ENCODE data around the gene GPC6. TPM values are rescaled to one million over a fixed set of nuclear protein-coding genes. Genes with fewer than 3 reads are reported as not detected.

The GPC6 gene
- total and polyA plus RNA-seq, 4 donors = 5.9 to 29.1 (median 18.2) TPM

- TF ChIP-seq GABPA (IDR thresholded peaks at IDR 0.05 in 1 of 2, conservative IDR thresholded peaks at IDR 0.05 in 1 of 2) = no peak
- no peak for TF ChIP-seq HNF4A (conservative IDR thresholded peaks at IDR 0.05)
- TF ChIP-seq CTCF (IDR thresholded peaks at IDR 0.05; ENCODE audit: low read depth, low read length, missing input control) = no peak
- TF ChIP-seq TAF1 (conservative IDR thresholded peaks at IDR 0.05) = no peak
- no peak for TF ChIP-seq FOXA2 (IDR thresholded peaks at IDR 0.05)
- TF ChIP-seq FOXA1 (IDR thresholded peaks at IDR 0.05) = no peak
- TF ChIP-seq ZBTB33 (IDR thresholded peaks at IDR 0.05) = no peak
- TF ChIP-seq ATF3 (IDR thresholded peaks at IDR 0.05) = no peak
- TF ChIP-seq JUND (IDR thresholded peaks at IDR 0.05) = no peak
- TF ChIP-seq EGR1 (IDR thresholded peaks at IDR 0.05; ENCODE audit: low read depth in 2 of 2) = no peak
- H3K4me3 ChIP-seq (ENCODE audit: low read depth in 1 of 3, low read length in 3 of 3) = no peak overlapping the region
- H3K9ac ChIP-seq (ENCODE audit: low read depth in 1 of 2, low read length in 2 of 2) = no peak overlapping the region
- peaks cover 2 to 17% (median 14%) of the 10 kb centered on the region in 4 donors for H3K4me1 ChIP-seq (ENCODE audit: control insufficient read depth in 4 of 4, insufficient read depth in 4 of 4, low read length in 3 of 4)
- H3K9me3 ChIP-seq (ENCODE audit: control insufficient read depth in 4 of 4, low read length in 3 of 4) = no peaks in the 10 kb centered on the region
- H3K36me3 ChIP-seq (ENCODE audit: control insufficient read depth in 4 of 4, insufficient read depth in 3 of 4, low read depth in 1 of 4, low read length in 3 of 4) = no peaks in the 10 kb centered on the region
- no peaks in the 10 kb centered on the region for H3K27me3 ChIP-seq (ENCODE audit: control insufficient read depth in 4 of 4, insufficient read depth in 4 of 4, low read length in 3 of 4)
- 66% methylated on average over 6 of the region's 6 CpGs for WGBS
- H3K27ac ChIP-seq (ENCODE audit: low read depth in 1 of 2, low read length in 2 of 2) = no peak overlapping the region
- no peak for DNase-seq (ENCODE audit: low spot score)
Observed at GRCh38 chr13:94327318-94327717, 1100.7 kb downstream of the GPC6 start.

GRCh38 chr13:94328381-94329041 is 1101.9 kb downstream of the GPC6 start:
- Histone ChIP-seq H3K9me3 (ENCODE audit: control insufficient read depth in 4 of 4, low read length in 3 of 4) (no peaks in the 10 kb centered on the region), H3K27me3 (ENCODE audit: control insufficient read depth in 4 of 4, insufficient read depth in 4 of 4, low read length in 3 of 4) (no peaks in the 10 kb centered on the region), H3K4me1 (ENCODE audit: control insufficient read depth in 4 of 4, insufficient read depth in 4 of 4, low read length in 3 of 4) (peaks cover 2 to 17% (median 14%) of the 10 kb centered on the region in 4 donors), H3K4me3 (ENCODE audit: low read depth in 1 of 3, low read length in 3 of 3) (no peak overlapping the region), H3K27ac (ENCODE audit: low read depth in 1 of 2, low read length in 2 of 2) (no peak overlapping the region), H3K36me3 (ENCODE audit: control insufficient read depth in 4 of 4, insufficient read depth in 3 of 4, low read depth in 1 of 4, low read length in 3 of 4) (no peaks in the 10 kb centered on the region), H3K9ac (ENCODE audit: low read depth in 1 of 2, low read length in 2 of 2) (no peak overlapping the region)
- 86% methylated on average over 13 of the region's 13 CpGs for WGBS
- no peak for TF ChIP-seq REST (IDR thresholded peaks at IDR 0.05)
- TF ChIP-seq YY1 (IDR thresholded peaks at IDR 0.05) = no peak
- no peak for TF ChIP-seq HNF4A (conservative IDR thresholded peaks at IDR 0.05)
- TF ChIP-seq TAF1 (conservative IDR thresholded peaks at IDR 0.05) = no peak
- no peak for TF ChIP-seq ZBTB33 (IDR thresholded peaks at IDR 0.05)
- no peak for TF ChIP-seq GABPA (IDR thresholded peaks at IDR 0.05 in 1 of 2, conservative IDR thresholded peaks at IDR 0.05 in 1 of 2)
- TF ChIP-seq NR2F2 (IDR thresholded peaks at IDR 0.05) = no peak
- TF ChIP-seq SP1 (IDR thresholded peaks at IDR 0.05) = no peak
- no peak for TF ChIP-seq MAX (IDR thresholded peaks at IDR 0.05)
- no peak for TF ChIP-seq RAD21 (IDR thresholded peaks at IDR 0.05)
- TF ChIP-seq CTCF (IDR thresholded peaks at IDR 0.05; ENCODE audit: low read depth, low read length, missing input control) = no peak
- TF ChIP-seq EGR1 (IDR thresholded peaks at IDR 0.05; ENCODE audit: low read depth in 2 of 2) = no peak
- no peak for TF ChIP-seq FOXA1 (IDR thresholded peaks at IDR 0.05)
- DNase-seq (ENCODE audit: low spot score) = no peak

Data from liver (tissue), 9 donors.